ENCODE measurements around the gene ACSS1.

Gene ACSS1

DNA sequence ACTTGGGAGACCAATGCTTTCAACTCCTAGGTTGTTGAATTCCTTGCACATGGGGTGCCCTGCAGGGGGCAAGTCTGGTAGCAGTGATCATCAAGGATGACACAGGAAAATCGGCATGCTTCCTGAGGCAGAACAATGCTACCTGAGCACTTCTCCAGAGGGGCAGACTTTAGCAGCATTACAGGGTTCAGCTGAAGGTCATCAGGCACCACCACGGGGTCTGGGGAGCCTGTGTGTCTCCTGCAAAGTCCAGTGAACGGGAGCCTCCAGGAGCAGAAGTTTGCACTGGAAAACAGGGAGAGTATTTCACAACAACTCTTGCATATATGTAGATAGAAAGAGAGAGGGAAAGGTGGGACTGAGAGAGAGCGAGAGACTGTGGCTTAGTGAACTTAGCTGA is 13.8 kb upstream of the ACSS1 start:
- no peak for TF ChIP-seq ZNF274 (IDR thresholded peaks at IDR 0.05; ENCODE audit: low read depth, low read length)
- H3K4me3 ChIP-seq (ENCODE audit: low read length): no peak overlapping the region

DNA sequence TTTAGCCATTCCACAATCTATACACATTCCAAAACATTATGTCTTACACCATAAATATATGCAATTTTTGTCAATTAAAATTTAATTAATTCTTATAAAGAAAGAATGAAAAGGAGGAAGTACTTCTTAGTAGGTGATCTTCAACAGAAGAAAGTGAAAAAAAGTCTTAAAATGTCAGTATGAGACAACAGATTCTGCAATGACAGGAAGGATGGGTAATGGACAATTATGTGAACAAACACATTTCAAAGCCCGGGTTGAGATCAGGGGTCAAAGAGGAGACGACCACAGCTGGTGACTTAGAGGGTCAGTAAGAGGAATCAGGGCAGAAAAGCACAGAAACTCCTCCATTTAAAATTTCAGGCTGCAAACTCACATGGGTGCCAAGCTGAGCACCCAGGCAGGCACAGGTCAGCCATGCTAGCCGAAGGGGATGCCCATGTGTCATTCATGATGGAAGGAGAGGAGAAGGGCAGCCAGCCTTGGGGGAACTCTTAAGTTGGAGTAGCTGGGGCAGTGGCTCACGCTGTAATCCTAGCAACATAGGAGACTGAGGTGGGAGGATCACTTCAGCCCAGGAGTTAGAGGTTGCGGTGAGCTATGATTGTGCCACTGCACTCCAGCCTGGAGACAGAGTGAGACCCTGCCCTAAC is 13.0 kb upstream of the ACSS1 start:
- no peak for TF ChIP-seq ZNF274 (IDR thresholded peaks at IDR 0.05; ENCODE audit: low read depth, low read length)
- no peak overlapping the region for H3K4me3 ChIP-seq (ENCODE audit: low read length)

DNA sequence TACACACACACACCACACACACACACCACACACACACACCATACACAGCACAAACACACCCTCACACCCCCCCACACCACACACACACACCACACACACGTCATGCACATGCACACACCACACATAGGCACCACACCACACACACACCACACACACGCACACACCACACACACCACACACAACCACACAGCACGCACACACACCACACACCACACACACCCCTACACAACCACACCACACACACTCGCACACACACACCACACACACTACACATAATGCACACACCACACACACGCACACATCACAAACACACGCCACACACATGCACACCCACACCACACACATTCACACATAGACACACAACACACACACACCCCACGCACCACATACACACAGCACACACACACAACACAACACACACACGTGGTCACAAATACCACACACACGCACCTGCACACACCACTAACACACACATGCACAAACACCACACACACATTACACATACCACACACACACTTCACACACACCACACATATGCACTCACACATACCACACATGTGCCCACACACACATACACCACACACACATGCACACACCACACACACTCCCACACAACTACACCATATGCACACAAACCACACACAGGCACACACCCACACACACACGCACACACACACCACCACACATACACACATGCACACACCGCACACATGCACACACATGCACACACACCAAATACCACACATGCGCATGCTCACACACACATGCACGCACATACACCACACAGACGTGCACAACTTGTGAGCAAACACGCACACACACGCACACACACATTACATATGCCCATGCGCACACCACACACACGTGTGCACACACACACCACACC is 9.4 kb upstream of the ACSS1 start:
- H3K4me3 ChIP-seq (ENCODE audit: low read length): no peak overlapping the region
- TF ChIP-seq ZNF274 (IDR thresholded peaks at IDR 0.05; ENCODE audit: low read depth, low read length): no peak

DNA sequence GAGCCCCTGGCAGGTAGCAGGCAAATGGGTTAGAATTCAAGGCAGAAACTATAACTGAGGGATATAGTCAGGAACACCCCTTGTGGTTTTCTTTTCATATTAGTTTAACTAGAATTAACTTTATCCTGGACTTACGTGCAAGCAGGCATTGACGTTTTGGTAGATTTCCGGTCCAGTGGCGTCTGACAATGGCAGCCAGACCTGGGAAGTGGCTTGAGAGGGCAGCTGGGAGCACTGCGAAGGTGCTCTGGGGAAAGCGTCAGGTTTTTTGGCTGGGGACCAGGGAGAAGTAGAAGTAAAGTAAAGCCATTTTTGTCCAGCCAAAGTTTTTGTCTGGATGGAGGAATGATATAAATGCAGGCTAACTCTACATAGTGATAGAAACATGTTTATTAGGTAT is 8.4 kb upstream of the ACSS1 start:
- H3K4me3 ChIP-seq (ENCODE audit: low read length): no peak overlapping the region
- TF ChIP-seq ZNF274 (IDR thresholded peaks at IDR 0.05; ENCODE audit: low read depth, low read length): no peak

DNA sequence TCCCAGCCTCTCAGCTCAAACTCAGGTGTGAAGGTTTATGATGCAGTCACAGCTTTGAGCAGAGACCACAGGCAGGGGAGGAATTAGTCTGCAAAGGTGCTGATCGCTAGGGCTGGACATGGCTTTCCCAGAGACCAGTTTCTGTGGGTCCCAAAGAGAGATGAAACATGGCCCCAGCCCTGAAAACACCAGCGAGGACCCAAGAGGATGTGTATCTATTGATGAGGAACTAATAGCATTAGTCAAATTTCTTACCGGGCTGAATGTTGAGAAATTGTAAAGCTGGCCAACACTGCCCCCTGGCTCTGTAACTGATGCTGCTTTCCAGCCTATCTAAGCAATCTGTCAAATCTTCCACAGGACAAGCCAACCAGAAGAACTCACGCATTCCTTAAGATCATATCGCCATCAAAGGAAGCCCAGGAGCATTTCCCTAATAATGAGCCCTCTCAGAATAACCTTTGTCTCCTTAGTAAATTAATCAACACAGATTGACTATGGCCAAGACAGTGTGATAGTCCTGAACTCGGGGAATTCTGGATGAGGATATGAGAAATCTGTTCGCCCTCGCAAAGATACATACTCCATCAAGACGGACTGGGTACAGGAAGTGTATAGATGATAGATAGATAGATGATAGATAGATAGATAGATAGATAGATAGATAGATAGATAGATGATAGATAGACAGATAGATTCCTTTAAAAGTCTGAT is 7.8 kb upstream of the ACSS1 start:
- TF ChIP-seq ZNF274 (IDR thresholded peaks at IDR 0.05; ENCODE audit: low read depth, low read length): no peak
- H3K4me3 ChIP-seq (ENCODE audit: low read length): no peak overlapping the region

DNA sequence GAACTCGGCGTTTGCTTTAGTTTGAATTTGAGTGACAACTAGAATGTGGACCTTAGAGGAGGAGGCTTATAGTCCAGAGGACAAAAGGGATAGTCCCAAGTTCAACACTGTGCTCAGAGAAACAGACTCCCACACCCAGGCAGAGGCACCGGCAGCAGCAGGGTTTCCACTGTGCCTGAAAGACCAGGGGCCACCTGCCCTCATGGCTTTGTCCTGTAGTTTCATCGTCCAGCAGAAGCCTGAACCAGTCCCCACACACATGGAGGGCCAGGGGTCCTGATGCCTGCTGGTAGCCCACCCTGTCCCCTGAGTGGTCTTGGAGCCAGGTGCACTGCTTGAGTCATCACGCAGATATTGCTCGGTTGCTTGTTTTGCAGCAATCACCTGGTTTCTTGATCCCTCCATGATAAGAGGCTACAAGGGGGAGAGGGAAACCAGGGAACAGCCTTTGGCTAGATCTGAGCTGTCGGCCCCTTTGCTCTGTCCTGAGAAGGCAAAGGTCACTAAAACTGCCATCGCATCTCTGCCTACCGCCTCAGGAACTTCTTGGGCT is 7.2 kb upstream of the ACSS1 start:
- TF ChIP-seq ZNF274 (IDR thresholded peaks at IDR 0.05; ENCODE audit: low read depth, low read length): no peak
- no peak overlapping the region for H3K4me3 ChIP-seq (ENCODE audit: low read length)

DNA sequence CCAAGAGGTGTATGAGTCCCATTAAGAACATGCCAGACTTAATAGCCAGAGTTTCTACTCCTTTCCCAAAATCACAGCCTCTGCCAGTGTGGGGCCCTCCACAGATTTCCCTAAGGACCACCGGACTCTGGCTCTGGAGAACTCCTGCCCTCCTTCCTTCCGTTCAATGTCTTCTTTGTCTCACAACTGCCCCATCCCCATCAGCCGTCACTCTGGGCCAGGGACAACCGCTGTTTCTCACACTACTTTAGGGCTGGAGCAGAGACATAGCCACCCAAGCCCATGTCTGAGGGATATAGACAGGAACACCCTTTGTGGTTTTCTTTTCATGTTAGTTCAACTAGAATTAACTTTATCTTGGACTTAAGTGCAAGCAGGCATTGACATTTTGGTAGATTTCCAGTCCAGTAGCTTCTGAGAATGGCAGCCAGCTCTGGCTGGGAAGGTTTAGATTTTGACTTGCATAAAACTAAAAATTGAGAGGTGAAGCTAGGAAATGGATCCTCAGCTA is 6.7 kb upstream of the ACSS1 start:
- no peak for TF ChIP-seq ZNF274 (IDR thresholded peaks at IDR 0.05; ENCODE audit: low read depth, low read length)
- no peak overlapping the region for H3K4me3 ChIP-seq (ENCODE audit: low read length)

DNA sequence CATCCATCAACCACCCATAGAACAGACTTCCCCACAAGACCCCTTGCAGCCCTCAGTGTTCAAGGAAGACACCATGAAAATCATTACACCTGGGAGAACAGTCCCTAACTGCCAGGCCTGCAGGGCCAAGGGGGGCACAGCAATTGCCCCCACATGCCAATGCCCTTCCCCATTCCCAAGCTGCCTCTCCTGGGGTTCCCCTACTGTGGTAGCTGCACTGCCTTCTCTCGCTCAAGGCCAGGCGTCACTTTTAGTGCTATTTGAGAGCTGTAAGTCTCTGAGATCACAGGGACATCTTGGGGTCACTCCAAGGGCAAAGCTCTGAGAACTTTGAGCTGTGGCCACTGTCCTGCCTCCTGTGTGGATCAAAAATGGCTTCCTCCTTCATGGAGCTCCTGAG is 6.0 kb upstream of the ACSS1 start:
- H3K4me3 ChIP-seq (ENCODE audit: low read length): no peak overlapping the region
- TF ChIP-seq ZNF274 (IDR thresholded peaks at IDR 0.05; ENCODE audit: low read depth, low read length): no peak

DNA sequence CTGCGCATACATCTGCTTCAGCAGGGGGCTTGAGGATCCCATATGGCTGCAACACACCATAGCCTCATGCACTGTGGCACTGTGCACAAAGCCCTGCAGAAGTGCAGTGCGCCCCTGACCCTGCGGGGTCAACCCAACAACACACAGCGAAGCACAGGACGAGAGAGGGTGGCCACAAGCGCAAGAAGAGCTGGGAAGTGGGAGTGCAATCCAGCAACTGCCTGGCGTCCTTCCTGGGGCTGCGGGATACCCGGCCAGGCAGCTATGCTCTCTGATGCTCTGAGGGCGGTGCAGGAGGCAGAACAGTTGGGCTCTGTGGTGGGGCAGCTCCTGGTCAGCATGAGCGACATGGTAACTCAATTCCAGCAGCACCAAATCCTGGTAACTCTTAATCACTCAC is 5.6 kb upstream of the ACSS1 start:
- TF ChIP-seq ZNF274 (IDR thresholded peaks at IDR 0.05; ENCODE audit: low read depth, low read length): no peak
- H3K4me3 ChIP-seq (ENCODE audit: low read length): no peak overlapping the region

DNA sequence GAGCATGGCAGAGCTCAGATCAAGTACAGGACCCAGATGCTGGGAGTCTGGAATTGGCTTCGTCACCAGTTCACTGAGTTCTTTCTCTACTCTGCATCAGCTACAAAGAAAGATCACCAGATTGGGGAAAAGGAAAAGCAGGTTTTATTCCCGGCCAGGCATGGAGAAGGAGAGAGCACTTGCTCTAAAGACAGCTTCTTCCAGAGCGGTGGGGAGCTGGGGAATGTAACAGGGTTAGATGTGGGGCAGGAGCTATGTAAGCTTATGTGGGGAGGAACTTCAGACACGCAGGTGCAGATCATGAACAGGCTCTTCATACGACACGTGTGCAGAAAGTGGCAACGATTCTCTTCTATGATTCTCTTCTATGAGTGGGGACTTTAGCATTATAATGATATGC is 4.9 kb upstream of the ACSS1 start:
- no peak for TF ChIP-seq ZNF274 (IDR thresholded peaks at IDR 0.05; ENCODE audit: low read depth, low read length)
- no peak overlapping the region for H3K4me3 ChIP-seq (ENCODE audit: low read length)

DNA sequence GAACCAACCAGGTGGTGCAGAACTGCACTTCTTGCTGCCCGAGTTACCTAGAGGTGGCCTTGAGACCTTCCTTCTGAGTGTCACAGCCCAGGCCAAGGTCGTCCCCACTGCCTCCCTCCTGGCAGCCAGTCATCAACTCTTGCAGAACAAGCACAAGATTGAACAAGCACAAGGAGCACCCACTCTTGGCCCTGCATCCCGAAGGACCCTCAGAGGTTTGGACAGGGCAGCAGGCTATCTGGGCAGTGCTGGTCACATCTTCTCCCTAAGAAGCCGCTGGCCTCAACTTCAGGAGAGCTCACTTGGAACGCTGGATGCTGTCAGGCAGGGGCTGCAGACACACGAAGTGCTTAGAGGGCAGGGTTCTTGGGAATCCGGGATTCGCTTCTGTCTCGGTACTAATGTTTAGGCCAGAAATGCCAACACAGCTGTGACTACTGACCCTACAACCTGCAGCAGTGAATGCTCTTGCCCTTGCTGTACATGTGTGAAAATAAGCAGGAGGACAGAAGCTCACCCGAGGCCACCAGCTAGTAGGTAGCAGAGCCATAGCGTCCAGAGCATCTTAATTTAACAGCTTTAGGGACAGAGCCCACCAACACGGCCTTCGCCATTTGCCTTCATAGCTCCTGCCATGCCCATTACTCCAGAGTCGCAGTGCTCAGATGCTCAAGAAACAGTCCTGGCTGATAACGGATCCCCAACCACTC is 4.0 kb upstream of the ACSS1 start:
- H3K4me3 ChIP-seq (ENCODE audit: low read length): no peak overlapping the region
- TF ChIP-seq ZNF274 (IDR thresholded peaks at IDR 0.05; ENCODE audit: low read depth, low read length): no peak

DNA sequence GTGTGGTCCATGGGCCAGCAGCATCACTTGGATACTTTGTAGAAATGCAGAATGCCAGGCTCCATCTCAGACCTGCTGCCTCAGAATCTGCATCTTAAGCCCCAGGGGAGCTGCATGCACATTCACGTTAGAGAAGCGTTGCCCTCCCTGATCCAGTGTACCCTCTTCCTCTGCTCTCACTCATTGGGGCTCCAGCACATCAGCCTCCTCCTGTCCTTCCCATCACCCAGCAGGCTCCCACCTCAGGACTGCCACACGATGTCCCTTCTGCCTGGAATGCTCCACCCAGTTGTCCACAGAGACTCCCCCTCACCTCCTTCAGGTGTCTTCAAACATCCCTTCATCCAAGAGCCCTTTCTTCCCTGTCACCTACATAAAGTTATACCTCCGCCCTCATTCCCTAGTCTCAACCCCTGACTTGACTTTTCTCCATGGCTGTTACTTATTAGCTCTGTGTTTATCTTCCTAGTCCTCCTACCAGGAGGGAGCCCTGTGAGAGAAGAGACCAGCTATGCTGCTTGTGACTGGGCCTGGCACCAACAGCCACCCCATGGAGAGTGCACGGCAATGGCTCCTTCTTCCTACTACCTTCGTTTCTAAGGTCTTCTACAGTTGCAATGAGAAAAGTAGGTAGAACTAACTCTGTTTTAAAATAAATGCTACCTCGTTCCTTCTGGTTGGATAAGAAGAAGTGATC is 3.3 kb upstream of the ACSS1 start:
- no peak for TF ChIP-seq ZNF274 (IDR thresholded peaks at IDR 0.05; ENCODE audit: low read depth, low read length)
- H3K4me3 ChIP-seq (ENCODE audit: low read length): no peak overlapping the region

DNA sequence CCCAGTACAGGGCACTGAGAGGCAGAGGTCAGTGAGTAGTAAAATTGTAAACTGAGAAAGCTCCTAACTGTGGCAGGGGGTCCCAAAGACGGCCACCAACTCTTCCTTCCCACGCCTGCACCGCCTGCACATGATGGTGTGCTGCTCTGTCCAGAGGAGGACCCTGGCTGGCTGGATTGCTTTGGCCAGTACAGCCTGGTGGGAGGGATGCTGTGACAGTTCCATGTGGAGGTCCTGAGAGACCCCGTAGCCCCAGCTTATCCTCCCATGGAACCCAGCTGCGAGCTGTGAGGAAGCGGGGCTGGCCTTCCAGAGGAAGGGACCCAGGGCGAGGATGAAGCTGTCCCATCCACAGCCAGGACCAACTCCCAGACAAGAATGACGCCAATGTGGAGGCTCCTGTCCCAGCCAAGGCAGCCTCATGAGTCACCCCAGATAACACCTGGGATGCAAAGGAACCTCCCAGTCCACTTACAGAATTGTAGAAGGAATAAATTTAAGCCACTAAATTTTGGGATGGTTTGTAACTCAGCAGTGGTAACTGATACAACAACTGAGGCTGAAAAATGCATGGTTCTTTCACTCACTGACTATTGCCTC is 2.0 kb upstream of the ACSS1 start:
- H3K4me3 ChIP-seq (ENCODE audit: low read length): no peak overlapping the region
- TF ChIP-seq ZNF274 (IDR thresholded peaks at IDR 0.05; ENCODE audit: low read depth, low read length): no peak

Measured in GM08714 (cell line).